GM12873 (cell line): ENCODE measurements around the gene INAVA.

Experiments
- TF ChIP-seq, protein P1 (sequence below): IDR thresholded peaks from 2 replicates; pipeline ENCODE4 v1.5.1; 2012; ENCODE audit warnings: low read depth, mild to moderate bottlenecking, moderate library complexity, low read length, control low read depth; ENCODE audit not compliant: insufficient read depth; ENCODE audit errors: missing control alignments

The INAVA gene

DNA sequence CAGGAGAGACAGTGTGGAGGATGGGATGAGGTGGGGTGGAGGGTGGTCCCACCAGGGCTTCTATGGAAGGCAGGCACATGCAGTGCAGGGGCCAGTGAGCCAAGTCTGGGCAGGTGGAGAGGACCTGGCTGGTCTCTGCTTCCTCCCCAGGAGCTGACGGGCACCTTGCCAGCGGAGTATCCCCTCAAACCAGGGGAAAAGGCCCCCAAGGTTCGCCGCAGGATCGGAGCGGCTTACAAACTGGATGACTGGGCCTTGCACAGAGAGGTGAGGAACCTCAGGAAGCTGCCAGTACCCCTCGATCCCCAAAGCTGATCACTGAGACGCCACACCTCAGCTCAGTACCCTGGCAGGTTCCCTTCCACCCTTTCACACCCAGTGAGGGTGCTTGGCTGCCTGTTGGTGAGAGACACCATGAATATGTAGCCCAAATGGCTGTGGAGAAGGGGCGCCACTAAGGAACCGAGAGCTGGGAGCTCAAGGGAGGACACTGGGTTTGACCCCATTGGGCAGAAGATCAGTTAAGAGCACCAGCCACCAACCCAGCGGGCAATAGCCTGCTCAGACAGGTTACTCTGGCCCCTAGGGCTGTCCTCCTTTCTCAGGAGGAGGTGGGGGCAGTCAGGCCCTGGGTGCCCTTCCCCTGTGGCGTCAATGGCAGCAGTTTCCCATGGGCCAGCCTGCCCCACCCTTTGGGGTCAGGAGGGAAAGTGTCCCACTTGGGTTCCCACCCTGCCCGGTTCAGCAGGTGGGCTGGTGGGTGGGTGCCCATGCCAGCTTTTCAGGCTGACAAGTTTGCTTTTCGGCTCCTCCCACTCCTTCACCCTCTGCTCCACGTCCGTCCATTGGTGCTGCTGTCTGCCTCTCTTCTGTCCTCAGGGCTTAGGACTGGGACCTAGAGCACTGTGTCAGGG is 5.5 kb downstream of the INAVA start:
- TF ChIP-seq, protein P1, sequence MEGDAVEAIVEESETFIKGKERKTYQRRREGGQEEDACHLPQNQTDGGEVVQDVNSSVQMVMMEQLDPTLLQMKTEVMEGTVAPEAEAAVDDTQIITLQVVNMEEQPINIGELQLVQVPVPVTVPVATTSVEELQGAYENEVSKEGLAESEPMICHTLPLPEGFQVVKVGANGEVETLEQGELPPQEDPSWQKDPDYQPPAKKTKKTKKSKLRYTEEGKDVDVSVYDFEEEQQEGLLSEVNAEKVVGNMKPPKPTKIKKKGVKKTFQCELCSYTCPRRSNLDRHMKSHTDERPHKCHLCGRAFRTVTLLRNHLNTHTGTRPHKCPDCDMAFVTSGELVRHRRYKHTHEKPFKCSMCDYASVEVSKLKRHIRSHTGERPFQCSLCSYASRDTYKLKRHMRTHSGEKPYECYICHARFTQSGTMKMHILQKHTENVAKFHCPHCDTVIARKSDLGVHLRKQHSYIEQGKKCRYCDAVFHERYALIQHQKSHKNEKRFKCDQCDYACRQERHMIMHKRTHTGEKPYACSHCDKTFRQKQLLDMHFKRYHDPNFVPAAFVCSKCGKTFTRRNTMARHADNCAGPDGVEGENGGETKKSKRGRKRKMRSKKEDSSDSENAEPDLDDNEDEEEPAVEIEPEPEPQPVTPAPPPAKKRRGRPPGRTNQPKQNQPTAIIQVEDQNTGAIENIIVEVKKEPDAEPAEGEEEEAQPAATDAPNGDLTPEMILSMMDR = no peak

DNA sequence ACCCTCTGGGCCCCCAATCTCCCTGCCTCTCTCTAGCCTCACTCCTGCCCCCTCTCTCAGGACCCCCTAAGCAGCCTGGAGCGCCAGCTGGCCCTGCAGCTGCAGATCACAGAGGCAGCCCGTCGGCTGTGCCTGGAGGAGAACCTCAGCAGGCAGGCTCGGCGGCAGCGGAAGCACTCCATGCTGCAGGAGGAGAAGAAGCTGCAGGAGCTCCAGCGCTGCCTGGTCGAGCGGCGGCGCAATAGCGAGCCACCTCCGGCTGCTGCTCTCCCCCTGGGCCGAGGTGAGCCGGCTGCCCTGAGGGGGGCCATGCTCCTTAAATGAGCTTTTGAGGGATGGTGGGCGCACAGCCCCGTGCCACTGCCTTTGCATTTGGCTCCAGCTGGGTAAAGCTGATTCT is 6.2 kb downstream of the INAVA start:
- TF ChIP-seq, protein P1 = no peak

DNA sequence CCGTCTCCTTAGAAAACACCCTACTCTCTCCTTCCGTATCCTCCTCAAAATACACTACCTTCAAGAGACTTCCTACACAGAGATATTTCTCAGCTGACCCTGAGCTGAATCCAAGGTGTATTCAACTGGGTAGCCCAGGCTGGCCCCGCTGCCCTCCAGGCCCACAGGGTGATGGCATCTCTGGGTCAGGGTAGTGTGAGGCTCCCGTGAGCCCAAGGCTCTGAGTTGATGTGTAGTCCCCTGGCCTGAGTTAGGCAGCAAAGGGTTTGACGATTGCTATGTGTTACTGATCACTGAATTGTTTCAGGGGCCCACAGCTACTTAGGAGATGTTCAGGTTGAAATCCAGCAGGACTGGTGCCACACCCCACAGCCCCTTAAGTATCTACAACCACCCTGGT is 6.7 kb downstream of the INAVA start:
- TF ChIP-seq, protein P1 = no peak

DNA sequence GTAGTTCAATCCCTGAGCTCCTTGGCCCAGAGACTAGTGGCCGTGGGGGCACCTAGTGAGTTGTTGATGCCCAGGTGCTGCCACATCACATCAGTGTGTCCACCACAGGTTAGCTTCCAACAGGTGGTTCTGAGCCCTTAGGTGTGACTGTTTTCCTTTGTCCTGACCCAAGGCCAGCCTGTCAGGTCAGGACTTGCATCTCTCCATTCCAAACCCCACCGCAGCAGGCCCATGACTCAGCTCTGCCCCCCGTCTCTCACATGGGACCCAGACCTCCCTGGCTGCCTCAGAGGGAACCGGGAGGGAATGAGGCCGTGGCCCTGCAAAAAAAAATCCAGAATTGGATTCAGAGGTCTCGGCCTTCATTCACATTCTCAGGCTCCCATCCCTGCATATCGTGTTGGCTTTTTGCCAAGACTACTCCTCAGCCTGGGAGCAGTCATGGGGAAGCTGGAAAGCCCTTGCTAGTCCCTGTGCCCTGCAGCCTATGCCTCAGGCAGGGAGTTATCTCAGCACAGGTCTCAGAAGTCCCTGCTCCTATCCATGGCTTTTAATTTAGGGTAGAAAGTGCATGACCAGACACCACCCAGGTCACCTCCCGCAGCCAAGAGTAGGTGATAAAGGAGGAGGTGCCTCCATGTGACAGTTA is 7.2 kb downstream of the INAVA start:
- TF ChIP-seq, protein P1 = no peak

DNA sequence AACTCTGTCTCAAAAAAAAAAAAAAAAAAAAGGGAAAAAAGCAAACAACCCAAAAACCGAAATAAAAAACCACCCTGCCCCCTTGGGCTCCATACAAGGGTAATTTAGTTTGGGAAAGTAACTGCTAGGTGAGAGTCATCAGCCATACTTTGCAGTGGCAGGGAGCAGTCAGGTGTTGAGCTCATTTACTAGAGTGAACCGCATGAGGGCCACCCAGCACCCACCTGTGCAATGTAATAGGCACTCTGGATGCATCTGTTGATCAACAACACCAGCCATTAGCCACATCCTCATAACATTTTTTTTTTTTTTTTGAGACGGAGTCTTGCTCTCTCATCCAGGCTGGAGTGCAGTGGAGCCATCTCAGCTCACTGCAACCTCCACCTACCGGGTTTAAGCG is 9.1 kb downstream of the INAVA start:
- TF ChIP-seq, protein P1 = no peak

DNA sequence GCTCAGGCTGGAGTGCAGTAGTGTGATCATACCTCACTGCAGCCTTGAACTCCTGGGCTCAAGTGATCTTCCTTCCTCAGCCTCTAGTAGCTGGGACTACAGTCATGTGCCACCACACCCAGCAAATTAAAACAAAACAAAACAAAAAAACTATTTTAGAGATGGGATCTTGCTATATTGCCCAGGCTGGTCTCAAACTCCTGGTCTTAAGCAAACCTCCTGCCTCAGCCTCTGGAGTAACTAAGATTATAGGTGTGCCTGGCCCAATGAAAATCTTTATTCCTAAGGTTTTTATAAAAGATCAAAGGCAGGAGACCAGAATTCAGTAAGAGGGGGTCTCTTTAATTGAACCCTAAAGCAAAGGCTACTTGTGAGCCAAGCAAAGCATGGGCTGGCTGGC is 10.1 kb downstream of the INAVA start:
- TF ChIP-seq, protein P1 = no peak

DNA sequence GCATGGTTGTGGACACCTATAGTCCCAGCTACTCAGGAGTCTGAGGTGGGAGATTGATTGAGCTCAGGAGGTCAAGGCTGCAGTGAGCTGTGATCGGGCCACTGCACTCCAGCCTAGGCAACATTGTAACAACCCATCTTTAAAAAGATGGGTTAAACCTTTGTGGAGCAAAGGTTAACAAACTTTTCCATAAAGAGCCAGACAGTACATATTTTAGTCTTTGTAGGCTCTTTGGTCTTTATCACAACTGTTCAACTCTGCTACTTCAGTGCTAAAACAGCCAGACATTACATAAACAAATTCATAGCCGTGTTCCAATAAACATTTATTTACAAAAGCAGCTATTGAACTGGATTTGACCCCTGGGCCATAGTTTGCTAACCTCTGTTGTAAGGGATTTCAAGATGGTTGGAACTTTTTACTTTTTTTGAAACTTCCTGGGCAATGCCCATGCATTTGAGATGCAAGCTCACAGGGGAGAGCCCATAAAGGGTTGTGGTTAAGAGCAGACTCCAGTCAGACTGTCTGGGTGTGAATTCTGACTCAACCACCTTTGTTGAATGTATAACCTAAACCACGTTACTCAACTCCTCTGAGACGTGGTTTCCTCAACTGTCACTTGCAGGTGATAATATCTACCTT is 10.8 kb downstream of the INAVA start:
- TF ChIP-seq, protein P1 = no peak
